HT-29 (cell line): ENCODE measurements around the gene ZC3H6. TPM values are rescaled to one million over a fixed set of nuclear protein-coding genes. Genes with fewer than 3 reads are reported as not detected.
"Not testable (repeated sequence)": the region's sequence is repeated elsewhere in the genome, so short reads cannot be mapped to it uniquely, and the experiment has no call there.

Experiments used
- DNase-seq: peaks from one replicate; pipeline ENCODE4 v3.0.0-alpha.2; 2015; ENCODE audit warnings: low spot score
- small RNA-seq: library from RNA; depleted of rRNA; stranded (forward); fragments of <200 nt; gene quantifications from one replicate; pipeline ENCODE3, GENCODE V24; 2014
- total RNA-seq: library from RNA; depleted of rRNA; stranded (reverse); fragments of >200 nt; shearing (Covaris generic); gene quantifications from 2 replicates; pipeline ENCODE4 v1.2.3, GENCODE V29; 2014; rRNA removed

Gene ZC3H6
- total RNA-seq, 1 experiment from 2014 or later, result 1.2 TPM

GRCh38 chr2:112332123-112332696 is 56.8 kb downstream of the ZC3H6 start:
- DNase-seq, result no peak

- no peak for DNase-seq
Observed at GRCh38 chr2:112335600-112335999, 60.2 kb downstream of the ZC3H6 start.

GRCh38 chr2:112339986-112340385 is 64.6 kb downstream of the ZC3H6 start:
- no peak for DNase-seq

GRCh38 chr2:112340475-112341267 is 65.3 kb downstream of the ZC3H6 start:
- DNase-seq, result no peak

GRCh38 chr2:112342067-112342550 is 66.7 kb downstream of the ZC3H6 start:
- DNase-seq, result no peak

GRCh38 chr2:112343827-112344585 is 68.6 kb downstream of the ZC3H6 start:
- no peak for DNase-seq

- no peak for DNase-seq
Observed at GRCh38 chr2:112345030-112346027, 69.9 kb downstream of the ZC3H6 start.

- DNase-seq, result not testable (repeated sequence)
Observed at GRCh38 chr2:112352292-112352691, 76.9 kb downstream of the ZC3H6 start.

- not testable (repeated sequence) for DNase-seq
Observed at GRCh38 chr2:112352809-112353603, 77.6 kb downstream of the ZC3H6 start.

GRCh38 chr2:112354335-112354734 is 78.9 kb downstream of the ZC3H6 start:
- not testable (repeated sequence) for DNase-seq

- DNase-seq, result not testable (repeated sequence)
Observed at GRCh38 chr2:112360055-112360454, 84.7 kb downstream of the ZC3H6 start.

Small RNA genes within 50 kb of the gene (small RNA-seq; reads per million reads assigned to genes)
- gene AC115115.1, result not detected

Other genes with a start within 250 kb of the ZC3H6 start
- gene TMEM87B, start 220.3 kb upstream of the ZC3H6 start, total RNA-seq, result 9.1 and 18.7 TPM in 2 replicates
- gene FBLN7, start 137.2 kb upstream of the ZC3H6 start, total RNA-seq, result 0.03 and 0.05 TPM in 2 replicates
- 4.0 and 5.9 TPM in 2 replicates for gene ZC3H8, start 20.6 kb upstream of the ZC3H6 start, total RNA-seq
- gene RGPD8, start 158.0 kb downstream of the ZC3H6 start, total RNA-seq, result 2.5 and 3.3 TPM in 2 replicates
- gene TTL, start 206.6 kb downstream of the ZC3H6 start, total RNA-seq, result 9.4 and 10.4 TPM in 2 replicates